Ishikawa (cell line): ENCODE measurements around the gene DDX42.

Source experiments
- CEBPB ChIP-seq: IDR thresholded peaks from 2 replicates; pipeline ENCODE4 v1.6.1; 2012
- EP300 ChIP-seq: IDR thresholded peaks from 2 replicates; pipeline ENCODE4 v1.6.1; 2012; ENCODE audit warnings: borderline replicate concordance
- RAD21 ChIP-seq: IDR thresholded peaks from 2 replicates; pipeline ENCODE4 v1.6.1; 2012; ENCODE audit warnings: low read depth
- REST ChIP-seq: IDR thresholded peaks from 2 replicates; pipeline ENCODE4 v1.6.1; 2012; ENCODE audit warnings: low read depth, mild to moderate bottlenecking
- TAF1 ChIP-seq: IDR thresholded peaks from 2 replicates; pipeline ENCODE4 v1.6.1; 2012; ENCODE audit warnings: low read depth, mild to moderate bottlenecking
- USF1 ChIP-seq: IDR thresholded peaks from 2 replicates; pipeline ENCODE4 v1.6.1; 2012
- YY1 ChIP-seq: IDR thresholded peaks from 2 replicates; pipeline ENCODE4 v1.6.1; 2012; ENCODE audit warnings: low read depth

- TF ChIP-seq CEBPB (peak; percentile 60), EP300 (no peak), TAF1 (peak; percentile 90), REST (no peak), USF1 (peak; percentile 97), YY1 (peak; percentile 97), RAD21 (no peak)
Observed at GRCh38 chr17:63773272-63774140, 464 bp upstream of the DDX42 start, which contains the start of gene CCDC47.
